Osteoblast (primary cell): ENCODE data around the gene FRMD5. TPM values are rescaled to one million over a fixed set of nuclear protein-coding genes. Genes with fewer than 3 reads are reported as not detected.

ENCODE experiments used
- DNase-seq: peaks from one replicate; pipeline ENCODE4 v3.0.0; 2011; ENCODE audit warnings: low spot score, mixed read lengths; ENCODE audit not compliant: insufficient read length; ENCODE audit errors: missing footprints
- H2AFZ ChIP-seq: 2 replicates; pipeline ENCODE4 v1.6.0; 2011; ENCODE audit warnings: mild to moderate bottlenecking, low read length
- H3K27ac ChIP-seq: 2 replicates; pipeline ENCODE4 v1.5.1; 2011; ENCODE audit warnings: mild to moderate bottlenecking, low read depth, low read length, moderate library complexity
- H3K27me3 ChIP-seq: 2 replicates; pipeline ENCODE4 v1.6.0; 2012; ENCODE audit warnings: mild to moderate bottlenecking, control low read depth, inconsistent platforms, low read length, moderate library complexity; ENCODE audit not compliant: insufficient read depth
- H3K36me3 ChIP-seq: 2 replicates; pipeline ENCODE4 v1.5.1; 2011; ENCODE audit warnings: mild to moderate bottlenecking, low read length, control low read depth, moderate library complexity; ENCODE audit not compliant: insufficient read depth
- H3K4me1 ChIP-seq: 2 replicates; pipeline ENCODE4 v1.5.1; 2011; ENCODE audit warnings: mild to moderate bottlenecking, low read length, control low read depth, moderate library complexity; ENCODE audit not compliant: insufficient read depth
- H3K4me2 ChIP-seq: 2 replicates; pipeline ENCODE4 v1.6.0; 2011; ENCODE audit warnings: mild to moderate bottlenecking, low read length; ENCODE audit not compliant: insufficient read depth
- H3K4me3 ChIP-seq: fragments of 200-600 bp; sonication (generic); 3 replicates; pipeline ENCODE4 v1.5.1; 2012; ENCODE audit warnings: mild to moderate bottlenecking, low read length, inconsistent platforms; ENCODE audit not compliant: insufficient read depth
- H3K79me2 ChIP-seq: 2 replicates; pipeline ENCODE4 v1.6.0; 2012; ENCODE audit warnings: mild to moderate bottlenecking, low read length, control low read depth, inconsistent platforms; ENCODE audit not compliant: insufficient read depth
- H3K9me3 ChIP-seq: 2 replicates; pipeline ENCODE4 v1.5.1; 2011; ENCODE audit warnings: low read depth, low read length, control low read depth
- H4K20me1 ChIP-seq: 2 replicates; pipeline ENCODE4 v1.6.0; 2012; ENCODE audit warnings: mild to moderate bottlenecking, low read length, control low read depth; ENCODE audit not compliant: insufficient read depth
- CTCF ChIP-seq: IDR thresholded peaks from 2 replicates; pipeline ENCODE4 v1.5.1; 2011; ENCODE audit warnings: mild to moderate bottlenecking, low read depth, low read length, moderate library complexity; ENCODE audit errors: extremely low read depth
- total RNA-seq: library from RNA; depleted of rRNA; stranded (reverse); fragments of >200 nt; gene quantifications from 2 replicates; pipeline ENCODE4 v1.2.3, GENCODE V29; 2012

FRMD5 gene
- total RNA-seq, 1 donor, result 3.3 TPM

DNA sequence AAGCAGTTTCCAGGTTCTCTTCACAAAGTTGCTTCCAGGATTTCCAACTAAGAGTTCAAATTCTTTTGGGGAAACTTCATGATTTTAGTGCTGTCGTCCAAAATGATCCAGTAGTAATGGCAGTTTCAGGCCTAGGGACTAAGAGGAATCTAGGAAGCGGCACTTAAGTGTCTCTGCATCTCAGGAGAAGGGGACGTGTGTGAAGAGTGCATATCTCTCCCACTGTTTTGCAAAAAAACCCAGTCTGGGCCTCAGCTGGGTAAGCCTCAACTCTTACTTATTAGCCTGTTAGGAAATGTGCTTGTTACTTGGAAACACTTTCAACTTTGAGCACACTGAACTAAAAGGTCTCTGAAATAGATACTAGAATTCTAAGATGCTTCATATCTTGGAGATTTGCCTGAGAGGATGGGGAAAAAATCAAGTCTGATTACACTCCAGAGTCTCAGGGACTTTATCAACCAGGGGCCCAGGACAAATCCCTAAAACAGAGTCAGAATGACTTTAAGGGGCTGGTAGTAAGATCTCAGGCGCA lies 286.5 kb downstream of the FRMD5 start:
- peaks cover 34% of the 10 kb centered on the region for H3K4me1 ChIP-seq
- no peaks in the 10 kb centered on the region for H3K79me2 ChIP-seq
- H3K36me3 ChIP-seq, result no peaks in the 10 kb centered on the region
- no peaks in the 10 kb centered on the region for H3K27me3 ChIP-seq
- no peaks in the 10 kb centered on the region for H4K20me1 ChIP-seq
- TF ChIP-seq CTCF, result no peak
- no peak overlapping the region for H3K4me2 ChIP-seq
- no peaks in the 10 kb centered on the region for H3K9me3 ChIP-seq
- no peak for DNase-seq
- no peak overlapping the region for H3K27ac ChIP-seq
- H3K4me3 ChIP-seq, result no peak overlapping the region
- H2AFZ ChIP-seq, result peak overlapping the region; percentile 2

GRCh38 chr15:43905755-43906154 lies 289.3 kb downstream of the FRMD5 start:
- Histone ChIP-seq H3K4me3 (no peak overlapping the region), H3K9me3 (no peaks in the 10 kb centered on the region), H3K36me3 (no peaks in the 10 kb centered on the region), H3K79me2 (no peaks in the 10 kb centered on the region), H2AFZ (no peak overlapping the region), H3K27me3 (no peaks in the 10 kb centered on the region), H3K4me1 (peaks cover 12% of the 10 kb centered on the region), H3K27ac (no peak overlapping the region), H4K20me1 (no peaks in the 10 kb centered on the region), H3K4me2 (no peak overlapping the region)
- TF ChIP-seq CTCF, result no peak
- no peak for DNase-seq

- no peak overlapping the region for H3K27ac ChIP-seq
- no peaks in the 10 kb centered on the region for H3K27me3 ChIP-seq
- peak; percentile 84 for TF ChIP-seq CTCF
- no peaks in the 10 kb centered on the region for H3K36me3 ChIP-seq
- no peaks in the 10 kb centered on the region for H4K20me1 ChIP-seq
- peak overlapping the region; percentile 81 for H3K4me2 ChIP-seq
- peak; percentile 87 for DNase-seq
- peak overlapping the region; percentile 72 for H2AFZ ChIP-seq
- H3K9me3 ChIP-seq, result no peaks in the 10 kb centered on the region
- H3K4me3 ChIP-seq, result peak overlapping the region; percentile 45
- no peaks in the 10 kb centered on the region for H3K79me2 ChIP-seq
- peaks cover 9% of the 10 kb centered on the region for H3K4me1 ChIP-seq
These were observed 291.2 kb downstream of the FRMD5 start for GRCh38 chr15:43903864-43904290.

DNA sequence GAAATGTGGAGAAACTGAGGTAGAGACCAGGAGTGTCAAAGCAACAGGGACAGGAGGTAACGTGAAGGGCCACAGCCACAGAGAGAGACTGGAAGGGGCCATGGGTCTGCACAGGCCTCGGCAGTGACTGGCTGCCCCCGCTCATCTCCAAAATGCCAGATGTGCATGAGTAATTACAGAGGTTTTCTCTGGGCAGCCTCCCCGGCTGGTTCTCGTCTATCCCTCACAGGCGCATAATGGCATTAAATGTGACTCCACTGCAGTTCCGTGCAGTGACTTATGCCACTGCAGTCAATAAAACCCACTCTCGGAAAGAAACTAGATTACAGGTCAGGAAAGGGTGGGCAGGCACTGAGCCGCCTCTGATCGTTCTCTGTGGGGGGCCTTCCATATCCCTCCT lies 293.6 kb downstream of the FRMD5 start:
- no peak for TF ChIP-seq CTCF
- Histone ChIP-seq H3K27ac (no peak overlapping the region), H3K4me1 (peaks cover 9% of the 10 kb centered on the region), H4K20me1 (no peaks in the 10 kb centered on the region), H3K9me3 (no peaks in the 10 kb centered on the region), H3K79me2 (no peaks in the 10 kb centered on the region), H3K4me2 (no peak overlapping the region), H3K27me3 (no peaks in the 10 kb centered on the region), H3K36me3 (no peaks in the 10 kb centered on the region), H2AFZ (no peak overlapping the region), H3K4me3 (no peak overlapping the region)
- DNase-seq, result no peak
